Pancreas (tissue), 10 donors: ENCODE measurements around the gene LRRC14B. TPM values are rescaled to one million over a fixed set of nuclear protein-coding genes. Genes with fewer than 3 reads are reported as not detected.
"Not testable (repeated sequence)": the region's sequence is repeated elsewhere in the genome, so short reads cannot be mapped to it uniquely, and the experiment has no call there.

ENCODE experiments used
- ATAC-seq, 4 donors: fragments of 200-7000 bp; cut with Tn5 transposase; one replicate each; pipeline versions ENCODE4 v1.8.0 to v1.9.1; 2020; ENCODE audit warnings: mild to moderate bottlenecking in 4 of 4, moderate library complexity in 4 of 4
- DNase-seq, 6 donors: peaks; one replicate each; pipeline ENCODE4 v3.0.0-alpha.2; 2020
- FAIRE-seq: peaks from 2 replicates; lab custom pipeline; 2012; peaks lifted over from hg19 to GRCh38; lab: Jason Lieb, UNC
- H3K27ac ChIP-seq, 4 donors: fragments of 200-600 bp; sonication (generic); 1 replicate in 3 of 4; 2 replicates in 1 of 4; pipeline versions ENCODE4 v1.5.0 to v1.8.0; 2020
- H3K27me3 ChIP-seq, 4 donors: fragments of 200-600 bp; one replicate each; pipeline ENCODE4 v1.8.0; 2021
- H3K36me3 ChIP-seq, 3 donors: fragments of 200-600 bp; sonication (generic) in 1 of 3; one replicate each; pipeline versions ENCODE4 v1.5.0 to v1.8.0; 2020 to 2021
- H3K4me1 ChIP-seq, 3 donors: fragments of 200-600 bp; one replicate each; pipeline ENCODE4 v1.8.0; 2021
- H3K4me3 ChIP-seq, 4 donors: fragments of 200-600 bp; sonication (generic) in 2 of 4; one replicate each; pipeline versions ENCODE4 v1.5.0 to v1.8.0; 2020 to 2021
- H3K9me3 ChIP-seq, 4 donors: fragments of 200-600 bp; one replicate each; pipeline ENCODE4 v1.8.0; 2021
- WGBS, 2 donors: extraction: QIAGEN DNeasy Blood & Tissue Kit; methylation state at CpG; one replicate each; pipeline ENCODE4 v1.1.7; 2013; 5-methylcytosine and 5-hydroxymethylcytosine counted together
- intact Hi-C, 3 donors: fragments of 100-400 bp; cut with DNase I; formaldehyde crosslinking; loops; one replicate each; pipeline versions ENCODE4 v1.11.1 to v1.14.2; 2022
- polyA plus RNA-seq, 2 donors: library from polyadenylated mRNA; stranded (reverse); fragments of 200-250 nt; gene quantifications; one replicate each; pipeline ENCODE4 v1.2.3, GENCODE V29; 2013
- total RNA-seq, 6 donors: library from RNA; stranded (reverse); fragmentation: NEBNext Ultra II Directional in 4 of 6; extraction: Animal tissue kit (Norgen Biotek cat#: 25700) in 4 of 6; gene quantifications; one replicate each; pipeline versions ENCODE4 v1.2.1 to v1.2.4, GENCODE V29; 2021 to 2023
- TF ChIP-seq, protein P1 (sequence below), 4 donors: fragments of 200-600 bp; sonication (generic) in 3 of 4; IDR thresholded peaks; one replicate each; pipeline versions ENCODE4 v1.5.0 to v1.8.0; 2021; ENCODE audit warnings: antibody characterized with exemption in 4 of 4
- donor health status: healthy with polysubstance abuse.
- donor health status: DM: no; HTN: no; CAD: no; lungs with moderate emphysema.
- donor health status: DM: no; HTN: no; CAD: no.
- donor health status: control.
- donor health status: control.
- donor health status: Bipolar disorder and iron deficiency.
- donor health status: DM: yes; HTN: yes; CAD: no.
- donor health status: DM: no; HTN: no; CAD: no.
- donor health status: DM: no; HTN: no; CAD: no.
- donor health status: DM: yes; HTN: yes; CAD: no.

LRRC14B gene
- total and polyA plus RNA-seq, 8 donors, result not detected

DNA sequence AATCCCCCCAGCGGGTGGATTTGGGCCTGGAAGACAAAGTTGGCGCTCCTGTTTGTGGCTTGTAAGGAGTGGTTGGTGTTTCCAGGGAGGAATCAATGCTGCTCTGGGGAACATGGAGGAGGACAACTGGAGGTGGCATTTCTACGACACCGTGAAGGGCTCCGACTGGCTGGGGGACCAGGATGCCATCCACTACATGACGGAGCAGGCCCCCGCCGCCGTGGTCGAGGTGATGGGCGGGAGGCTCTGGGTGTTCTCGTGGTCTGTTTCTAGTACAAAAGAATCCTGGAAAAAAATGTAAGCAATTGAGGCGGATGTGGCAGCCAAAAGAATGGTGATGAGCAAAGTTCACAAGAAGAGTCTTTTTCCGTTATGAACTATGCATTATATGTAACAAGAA is 34.0 kb downstream of the LRRC14B start:
- TF ChIP-seq, protein P1, sequence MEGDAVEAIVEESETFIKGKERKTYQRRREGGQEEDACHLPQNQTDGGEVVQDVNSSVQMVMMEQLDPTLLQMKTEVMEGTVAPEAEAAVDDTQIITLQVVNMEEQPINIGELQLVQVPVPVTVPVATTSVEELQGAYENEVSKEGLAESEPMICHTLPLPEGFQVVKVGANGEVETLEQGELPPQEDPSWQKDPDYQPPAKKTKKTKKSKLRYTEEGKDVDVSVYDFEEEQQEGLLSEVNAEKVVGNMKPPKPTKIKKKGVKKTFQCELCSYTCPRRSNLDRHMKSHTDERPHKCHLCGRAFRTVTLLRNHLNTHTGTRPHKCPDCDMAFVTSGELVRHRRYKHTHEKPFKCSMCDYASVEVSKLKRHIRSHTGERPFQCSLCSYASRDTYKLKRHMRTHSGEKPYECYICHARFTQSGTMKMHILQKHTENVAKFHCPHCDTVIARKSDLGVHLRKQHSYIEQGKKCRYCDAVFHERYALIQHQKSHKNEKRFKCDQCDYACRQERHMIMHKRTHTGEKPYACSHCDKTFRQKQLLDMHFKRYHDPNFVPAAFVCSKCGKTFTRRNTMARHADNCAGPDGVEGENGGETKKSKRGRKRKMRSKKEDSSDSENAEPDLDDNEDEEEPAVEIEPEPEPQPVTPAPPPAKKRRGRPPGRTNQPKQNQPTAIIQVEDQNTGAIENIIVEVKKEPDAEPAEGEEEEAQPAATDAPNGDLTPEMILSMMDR (IDR thresholded peaks at IDR 0.05), result no peak
- Histone ChIP-seq H3K27me3 (no peaks in the 10 kb centered on the region), H3K27ac (no peak overlapping the region), H3K36me3 (peaks cover 4 to 57% (median 10%) of the 10 kb centered on the region in 3 donors), H3K9me3 (no peaks in the 10 kb centered on the region), H3K4me1 (no peaks in the 10 kb centered on the region), H3K4me3 (no peak overlapping the region)
- no peak for DNase-seq
- FAIRE-seq, result no peak
- WGBS, 2 donors, result 96% methylated on average over 14 of the region's 14 CpGs
- intact Hi-C loops, result no loop called here
- ATAC-seq, result no peak

DNA sequence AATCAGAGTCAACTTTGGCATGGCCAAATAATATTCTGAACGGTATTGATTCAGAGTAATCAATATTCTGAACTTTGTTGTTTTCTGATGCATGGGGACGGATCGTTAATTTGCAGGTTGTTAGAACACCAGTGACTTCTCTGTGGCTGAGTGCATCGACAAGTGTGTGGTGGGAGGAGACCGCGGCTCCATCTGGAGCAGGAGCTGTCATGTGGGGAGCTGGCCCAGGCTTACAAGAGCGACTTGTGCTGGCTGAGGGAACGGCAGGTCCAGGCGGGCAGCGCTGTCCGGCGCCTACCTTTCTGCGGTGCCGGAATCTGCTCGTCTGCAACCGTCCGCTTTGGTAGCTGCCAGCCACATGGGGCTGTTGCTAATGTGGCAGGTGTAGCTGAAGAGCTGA is 36.1 kb downstream of the LRRC14B start:
- WGBS, 2 donors, result 84 to 93% methylated on average over 7 to 14 of the region's 17 CpGs
- H3K4me1 ChIP-seq, H3K9me3 ChIP-seq, DNase-seq, ATAC-seq, H3K27ac ChIP-seq, H3K4me3 ChIP-seq, FAIRE-seq, intact Hi-C loops, H3K27me3 ChIP-seq: not testable (repeated sequence)
- peaks cover 4 to 76% (median 10%) of the 10 kb centered on the region in 3 donors for H3K36me3 ChIP-seq

DNA sequence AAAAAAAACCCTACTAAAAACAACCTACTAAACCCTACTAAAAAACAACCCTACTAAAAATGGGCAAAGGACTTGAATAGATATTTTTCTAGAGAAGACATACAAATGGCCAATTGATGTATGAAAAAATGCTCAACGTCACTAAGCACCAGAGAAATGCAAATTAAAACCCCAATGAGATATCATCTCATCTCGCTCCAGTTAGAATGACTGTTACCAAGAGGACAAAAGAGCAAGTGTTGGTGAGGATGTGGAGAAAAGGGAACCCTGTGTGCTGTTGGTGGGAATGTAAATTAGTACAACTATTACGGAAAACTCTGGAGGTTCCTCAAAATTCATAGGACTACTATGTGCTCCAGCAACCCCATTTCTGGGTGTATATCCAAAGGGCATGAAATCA is 37.6 kb downstream of the LRRC14B start:
- 58 to 93% methylated on average over 3 of the region's 3 CpGs for WGBS, 2 donors
- Histone ChIP-seq H3K27ac (no peak overlapping the region), H3K36me3 (peaks cover 6 to 84% (median 10%) of the 10 kb centered on the region in 3 donors), H3K4me1 (no peaks in the 10 kb centered on the region), H3K4me3 (no peak overlapping the region), H3K27me3 (no peaks in the 10 kb centered on the region), H3K9me3 (no peaks in the 10 kb centered on the region)
- DNase-seq, result no peak
- TF ChIP-seq, protein P1 (IDR thresholded peaks at IDR 0.05), result no peak
- no peak for FAIRE-seq
- intact Hi-C loops, result no loop called here
- no peak for ATAC-seq

DNA sequence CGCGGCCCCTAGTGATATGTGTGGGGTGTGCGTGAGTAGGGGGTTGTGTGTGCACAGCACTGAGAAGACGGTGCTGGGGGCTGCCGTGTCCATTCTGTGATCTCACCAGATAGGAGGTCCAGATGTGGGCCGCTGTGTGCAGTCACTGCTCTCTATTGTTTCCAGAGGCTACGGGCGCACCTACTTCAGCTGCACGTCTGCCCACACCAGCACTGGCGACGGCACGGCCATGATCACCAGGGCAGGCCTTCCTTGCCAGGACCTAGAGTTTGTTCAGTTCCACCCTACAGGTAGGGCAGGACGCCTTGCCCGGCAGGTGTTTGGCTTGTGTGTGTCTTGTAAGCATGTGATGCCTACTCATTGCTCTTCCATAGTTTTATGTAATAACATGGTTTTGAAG is 39.4 kb downstream of the LRRC14B start:
- no peak overlapping the region for H3K4me3 ChIP-seq
- TF ChIP-seq, protein P1 (IDR thresholded peaks at IDR 0.05), result no peak
- WGBS, 2 donors, result 95 to 96% methylated on average over 14 of the region's 14 CpGs
- no peak for FAIRE-seq
- peaks cover 11 to 85% (median 14%) of the 10 kb centered on the region in 3 donors for H3K36me3 ChIP-seq
- H3K27me3 ChIP-seq, result no peaks in the 10 kb centered on the region
- no peak for DNase-seq
- H3K27ac ChIP-seq, result no peak overlapping the region
- no peak for ATAC-seq
- H3K9me3 ChIP-seq, result no peaks in the 10 kb centered on the region
- intact Hi-C loops, result no loop called here
- H3K4me1 ChIP-seq, result no peaks in the 10 kb centered on the region

DNA sequence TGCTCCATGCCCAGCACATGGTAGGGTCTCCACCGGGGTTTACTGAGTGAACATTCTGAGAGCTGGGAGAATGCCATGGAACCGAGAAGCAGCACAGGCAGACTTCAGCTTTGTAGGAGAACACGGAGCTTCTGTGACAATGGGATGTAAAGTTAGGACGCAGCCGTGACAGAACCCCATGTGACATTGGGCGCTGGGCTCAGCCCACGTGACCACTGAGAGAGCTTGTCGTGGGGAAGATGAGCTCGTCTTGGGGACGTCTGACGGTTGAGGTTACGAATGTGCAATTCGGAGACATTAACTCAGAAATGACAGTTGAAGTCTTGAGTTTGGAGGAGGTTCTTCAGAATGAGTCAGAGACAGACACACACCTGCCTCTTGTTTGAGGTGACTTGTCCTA is 40.4 kb downstream of the LRRC14B start:
- no peak overlapping the region for H3K27ac ChIP-seq
- H3K36me3 ChIP-seq, result peaks cover 8 to 82% (median 14%) of the 10 kb centered on the region in 3 donors
- TF ChIP-seq, protein P1 (IDR thresholded peaks at IDR 0.05), result no peak
- DNase-seq (no peak), ATAC-seq (no peak), FAIRE-seq (no peak)
- H3K27me3 ChIP-seq, result no peaks in the 10 kb centered on the region
- no peaks in the 10 kb centered on the region for H3K4me1 ChIP-seq
- 85 to 89% methylated on average over 13 of the region's 13 CpGs for WGBS, 2 donors
- intact Hi-C loops, result no loop called here
- no peaks in the 10 kb centered on the region for H3K9me3 ChIP-seq
- no peak overlapping the region for H3K4me3 ChIP-seq

DNA sequence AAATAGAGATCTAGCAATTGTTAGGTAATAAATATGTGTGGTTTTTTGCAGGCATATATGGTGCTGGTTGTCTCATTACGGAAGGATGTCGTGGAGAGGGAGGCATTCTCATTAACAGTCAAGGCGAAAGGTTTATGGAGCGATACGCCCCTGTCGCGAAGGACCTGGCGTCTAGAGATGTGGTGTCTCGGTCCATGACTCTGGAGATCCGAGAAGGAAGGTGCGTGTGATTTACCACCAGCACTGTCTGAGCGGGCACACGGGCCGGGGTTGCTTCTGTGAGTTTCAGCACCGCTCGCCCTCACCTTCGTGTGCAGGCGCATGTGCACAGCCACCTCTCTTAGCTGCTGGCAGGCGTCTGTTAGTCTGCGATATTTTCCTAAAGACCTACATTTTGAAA is 42.1 kb downstream of the LRRC14B start:
- DNase-seq, H3K4me3 ChIP-seq, H3K27me3 ChIP-seq, FAIRE-seq, H3K27ac ChIP-seq, H3K9me3 ChIP-seq, ATAC-seq, H3K4me1 ChIP-seq, intact Hi-C loops: not testable (repeated sequence)
- 97% methylated on average over 20 of the region's 20 CpGs for WGBS, 2 donors
- H3K36me3 ChIP-seq, result peaks cover 8 to 72% (median 13%) of the 10 kb centered on the region in 3 donors
